ENCODE data around the gene BCL11B.

DNA sequence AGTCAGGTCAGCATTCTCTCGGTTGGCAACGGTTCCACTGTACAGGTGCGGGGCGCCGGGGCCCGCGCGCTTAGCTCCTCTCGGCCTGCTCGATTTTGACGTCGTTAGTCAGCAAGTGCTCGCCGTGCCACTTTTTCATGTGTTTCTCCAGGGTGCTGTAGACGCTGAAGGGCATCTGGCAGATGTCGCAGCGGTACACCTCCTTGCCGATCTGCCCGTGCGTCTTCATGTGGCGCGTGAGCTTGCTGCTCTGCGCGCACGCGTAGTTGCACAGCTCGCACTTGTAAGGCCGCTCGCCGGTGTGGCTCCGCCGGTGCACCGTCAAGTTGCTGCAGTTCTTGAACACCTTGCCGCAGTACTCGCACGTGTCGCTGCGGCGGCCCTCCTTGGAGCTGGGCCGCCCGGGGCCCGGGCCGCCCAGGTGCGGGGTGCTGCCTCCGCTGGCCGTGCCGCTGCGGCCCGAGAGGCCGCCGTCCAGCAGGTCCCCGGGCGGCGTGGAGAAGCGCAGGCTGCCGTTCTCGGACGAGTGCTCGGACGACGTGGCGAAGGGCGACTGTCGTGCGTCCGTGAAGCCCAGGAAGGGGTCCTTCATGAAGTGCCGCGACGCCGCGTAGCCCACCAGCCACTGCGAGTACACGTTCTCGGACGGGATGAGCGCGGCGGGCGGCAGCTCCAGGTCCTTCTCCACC, 97.8 kb downstream of the BCL11B start:
- TF ChIP-seq, protein P1, sequence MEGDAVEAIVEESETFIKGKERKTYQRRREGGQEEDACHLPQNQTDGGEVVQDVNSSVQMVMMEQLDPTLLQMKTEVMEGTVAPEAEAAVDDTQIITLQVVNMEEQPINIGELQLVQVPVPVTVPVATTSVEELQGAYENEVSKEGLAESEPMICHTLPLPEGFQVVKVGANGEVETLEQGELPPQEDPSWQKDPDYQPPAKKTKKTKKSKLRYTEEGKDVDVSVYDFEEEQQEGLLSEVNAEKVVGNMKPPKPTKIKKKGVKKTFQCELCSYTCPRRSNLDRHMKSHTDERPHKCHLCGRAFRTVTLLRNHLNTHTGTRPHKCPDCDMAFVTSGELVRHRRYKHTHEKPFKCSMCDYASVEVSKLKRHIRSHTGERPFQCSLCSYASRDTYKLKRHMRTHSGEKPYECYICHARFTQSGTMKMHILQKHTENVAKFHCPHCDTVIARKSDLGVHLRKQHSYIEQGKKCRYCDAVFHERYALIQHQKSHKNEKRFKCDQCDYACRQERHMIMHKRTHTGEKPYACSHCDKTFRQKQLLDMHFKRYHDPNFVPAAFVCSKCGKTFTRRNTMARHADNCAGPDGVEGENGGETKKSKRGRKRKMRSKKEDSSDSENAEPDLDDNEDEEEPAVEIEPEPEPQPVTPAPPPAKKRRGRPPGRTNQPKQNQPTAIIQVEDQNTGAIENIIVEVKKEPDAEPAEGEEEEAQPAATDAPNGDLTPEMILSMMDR (IDR thresholded peaks at IDR 0.05), result no peak
- no peak for TF ChIP-seq EZH2 (IDR thresholded peaks at IDR 0.05)

Data from neural progenitor cell (in vitro differentiated cells).